SK-N-SH (cell line): ENCODE results near the gene CCDC154. TPM values are rescaled to one million over a fixed set of nuclear protein-coding genes. Genes with fewer than 3 reads are reported as not detected.

ENCODE experiments used
- CTCF ChIA-PET: fragments of 300-600, 350-600 bp; formaldehyde crosslinking; extraction: SDS; loops from one replicate; lab custom pipeline; 2021; lab: Yijun Ruan, JAX
- POLR2A ChIA-PET: fragments of 350-600 bp; sonication (Branson Sonifier 250); formaldehyde crosslinking; extraction: SDS; loops from one replicate; lab custom pipeline; 2020; ENCODE audit warnings: antibody characterized with exemption, inconsistent platforms; lab: Yijun Ruan, JAX
- DNase-seq: peaks from one replicate; pipeline ENCODE4 v3.0.0; 2012
- H2AFZ ChIP-seq: fragments of 200-600 bp; sonication (generic); 2 replicates; pipeline ENCODE4 v1.8.1; 2016; ENCODE audit warnings: antibody characterized with exemption, mild to moderate bottlenecking, low read depth
- H3F3A ChIP-seq: fragments of 200-600 bp; sonication (generic); replicated peaks from 2 replicates; pipeline ENCODE3; 2016; ENCODE audit warnings: antibody characterized with exemption, mild to moderate bottlenecking; ENCODE audit not compliant: insufficient read depth
- H3K27ac ChIP-seq, 2 experiments: fragments of 200-500 bp in 1 of 2; fragments of 200-600 bp in 1 of 2; sonication (Bioruptor generic) in 1 of 2; sonication (generic), shearing (Covaris generic) in 1 of 2; 2 replicates each; pipeline versions ENCODE4 v1.5.1 to v1.6.1; 2014 to 2016; ENCODE audit warnings: low read depth in 2 of 2, inconsistent platforms in 1 of 2, low read length in 1 of 2, mild to moderate bottlenecking in 1 of 2, mixed read lengths in 1 of 2
- H3K27me3 ChIP-seq: fragments of 200-600 bp; sonication (generic), shearing (Covaris generic); 2 replicates; pipeline ENCODE4 v1.6.1; 2016; ENCODE audit warnings: mixed run types; ENCODE audit not compliant: insufficient read depth
- H3K36me3 ChIP-seq, 2 experiments: fragments of 200-500 bp in 1 of 2; fragments of 200-600 bp in 1 of 2; sonication (Bioruptor generic) in 1 of 2; sonication (generic) in 1 of 2; replicated peaks in 1 of 2; 2 replicates each; pipeline versions ENCODE3 to v1.5.1; 2014 to 2016; ENCODE audit warnings: low read length in 1 of 2, mild to moderate bottlenecking in 1 of 2; ENCODE audit not compliant: insufficient read depth in 2 of 2, control insufficient read depth in 1 of 2
- H3K4me1 ChIP-seq, 2 experiments: fragments of 200-500 bp in 1 of 2; fragments of 200-600 bp in 1 of 2; sonication (Bioruptor generic) in 1 of 2; sonication (generic), shearing (Covaris generic) in 1 of 2; 2 replicates each; pipeline versions ENCODE4 v1.5.1 to v1.6.1; 2014 to 2016; ENCODE audit warnings: low read depth in 1 of 2, low read length in 1 of 2, mixed run types in 1 of 2; ENCODE audit not compliant: insufficient read depth in 2 of 2, control insufficient read depth in 1 of 2
- H3K4me2 ChIP-seq: fragments of 200-600 bp; sonication (generic), shearing (Covaris generic); 2 replicates; pipeline ENCODE4 v1.6.1; 2017; ENCODE audit warnings: mixed run types
- H3K4me3 ChIP-seq, 2 experiments: fragments of 200-500 bp in 1 of 2; fragments of 200-600 bp in 1 of 2; sonication (Bioruptor generic) in 1 of 2; sonication (generic), shearing (Covaris generic) in 1 of 2; 2 replicates each; pipeline versions ENCODE4 v1.5.1 to v1.8.1; 2014 to 2016; ENCODE audit warnings: low read depth in 2 of 2, inconsistent platforms in 1 of 2, low read length in 1 of 2, mild to moderate bottlenecking in 1 of 2, mixed read lengths in 1 of 2, moderate library complexity in 1 of 2
- H3K79me2 ChIP-seq: fragments of 200-600 bp; sonication (generic); 2 replicates; pipeline ENCODE4 v1.8.1; 2017; ENCODE audit warnings: mild to moderate bottlenecking; ENCODE audit not compliant: insufficient read depth
- H3K9ac ChIP-seq: fragments of 200-600 bp; sonication (generic); 2 replicates; pipeline ENCODE4 v1.6.1; 2017; ENCODE audit warnings: mixed run types
- H3K9me2 ChIP-seq: fragments of 200-600 bp; sonication (generic); 2 replicates; pipeline ENCODE4 v1.6.1; 2017; ENCODE audit warnings: mixed run types
- H3K9me3 ChIP-seq: fragments of 200-600 bp; sonication (generic); 2 replicates; pipeline ENCODE4 v1.6.1; 2017; ENCODE audit warnings: mixed run types, mild to moderate bottlenecking, moderate library complexity
- H4K20me1 ChIP-seq: fragments of 200-600 bp; sonication (generic); 2 replicates; pipeline ENCODE4 v1.6.1; 2017; ENCODE audit warnings: mild to moderate bottlenecking, mixed run types; ENCODE audit not compliant: insufficient read depth
- CTCF ChIP-seq: fragments of 200-600 bp; sonication (generic); IDR thresholded peaks from 2 replicates; pipeline ENCODE4 v1.6.1; 2017; ENCODE audit warnings: antibody characterized with exemption, mild to moderate bottlenecking, moderate library complexity
- EP300 ChIP-seq, 2 experiments: IDR thresholded peaks; 2 replicates each; pipeline versions ENCODE4 v1.4.0 to v1.6.1; 2012; ENCODE audit warnings: borderline replicate concordance in 1 of 2, low read depth in 1 of 2, low read length in 1 of 2
- EZH2phosphoT487 ChIP-seq: fragments of 200-600 bp; sonication (generic); IDR thresholded peaks from 2 replicates; pipeline ENCODE4 v1.6.1; 2017; ENCODE audit warnings: low read depth, mixed run types, mild to moderate bottlenecking, antibody characterized with exemption, moderate library complexity, borderline replicate concordance
- FOSL2 ChIP-seq: IDR thresholded peaks from 2 replicates; pipeline ENCODE4 v1.4.0; 2012; ENCODE audit warnings: low read depth, mild to moderate bottlenecking, moderate library complexity, borderline replicate concordance
- FOXJ3 ChIP-seq: sonication (generic); formaldehyde crosslinking; IDR thresholded peaks from 2 replicates; pipeline ENCODE4 v1.5.1; 2020; ENCODE audit warnings: mild to moderate bottlenecking, missing genetic modification reagents
- IRF3 ChIP-seq: fragments of 150-350 bp; IDR thresholded peaks from 2 replicates; pipeline ENCODE4 v1.6.1; 2016; ENCODE audit warnings: mild to moderate bottlenecking, low read depth, low read length
- MAX ChIP-seq: IDR thresholded peaks from 2 replicates; pipeline ENCODE4 v1.4.0; 2012; ENCODE audit warnings: low read depth
- PBX3 ChIP-seq: IDR thresholded peaks from 2 replicates; pipeline ENCODE4; 2012
- RAD21 ChIP-seq: IDR thresholded peaks from 2 replicates; pipeline ENCODE4 v1.6.1; 2012; ENCODE audit warnings: mild to moderate bottlenecking, low read length
- RFX5 ChIP-seq: IDR thresholded peaks from 2 replicates; pipeline ENCODE4 v1.6.1; 2012; ENCODE audit warnings: mild to moderate bottlenecking, improper control_type of control experiment, low read length
- RXRA ChIP-seq: IDR thresholded peaks from 2 replicates; pipeline ENCODE4 v1.4.0; 2012; ENCODE audit warnings: low read depth, mild to moderate bottlenecking, borderline replicate concordance
- TCF12 ChIP-seq: IDR thresholded peaks from 2 replicates; pipeline ENCODE4 v1.4.0; 2012
- USF1 ChIP-seq: IDR thresholded peaks from 2 replicates; pipeline ENCODE4 v1.4.0; 2012; ENCODE audit warnings: low read depth, borderline replicate concordance
- ZBTB33 ChIP-seq: IDR thresholded peaks from 2 replicates; pipeline ENCODE4 v1.4.0; 2012; ENCODE audit warnings: low read depth, borderline replicate concordance
- WGBS: methylation state at CpG from one replicate; pipeline ENCODE4 v1.1.6; 2017; ENCODE audit warnings: low lambda C conversion rate; 5-methylcytosine and 5-hydroxymethylcytosine counted together
- polyA plus RNA-seq, 3 experiments: library from polyadenylated mRNA; depleted of rRNA; stranded (reverse); fragments of >200 nt; gene quantifications; 2 replicates each; pipeline ENCODE4 v1.2.3, GENCODE V29; 2012

The CCDC154 gene
- polyA plus RNA-seq, 1 of the 3 experiments (the other 2 are of a cell fraction), result 0.35 TPM

- H3F3A ChIP-seq, result no peaks in the 10 kb centered on the region
- POLR2A ChIA-PET, result no interaction called here
- H3K36me3 ChIP-seq, result peaks cover 0 to 3% of the 10 kb centered on the region in 2 experiments
- no peak overlapping the region for H2AFZ ChIP-seq
- TF ChIP-seq EP300 (IDR thresholded peaks at IDR 0.05; ENCODE audit: borderline replicate concordance in 1 of 2, low read depth in 1 of 2, low read length in 1 of 2) (no peak), MAX (no peak), RFX5 (no peak), RXRA (no peak), IRF3 (no peak), CTCF (no peak), PBX3 (no peak), ZBTB33 (no peak)
- peaks cover 11% of the 10 kb centered on the region; the same call in 1 of the 2 replicates for H4K20me1 ChIP-seq
- DNase-seq, result no peak
- no peaks in the 10 kb centered on the region; a peak in 1 of 4 replicates for H3K4me1 ChIP-seq
- H3K79me2 ChIP-seq, result peaks cover 66% of the 10 kb centered on the region
- no peaks in the 10 kb centered on the region for H3K9me2 ChIP-seq
- 90% methylated on average over 20 of the region's 22 CpGs for WGBS
- H3K27ac ChIP-seq, result no peak overlapping the region
- CTCF ChIA-PET, result no interaction called here
- no peak overlapping the region for H3K4me2 ChIP-seq
- no peak overlapping the region for H3K4me3 ChIP-seq
- no peaks in the 10 kb centered on the region for H3K27me3 ChIP-seq
- no peaks in the 10 kb centered on the region for H3K9me3 ChIP-seq
- no peak overlapping the region for H3K9ac ChIP-seq
These were observed 24.1 kb upstream of the CCDC154 start for GRCh38 chr16:1468426-1468810.

GRCh38 chr16:1466968-1467521 is 22.7 kb upstream of the CCDC154 start:
- WGBS, result 100% methylated on average over 6 of the region's 14 CpGs
- Histone ChIP-seq H3F3A (no peaks in the 10 kb centered on the region), H3K9me3 (no peaks in the 10 kb centered on the region), H3K9ac (no peak overlapping the region), H3K27me3 (no peaks in the 10 kb centered on the region), H3K4me3 (no peak overlapping the region), H3K79me2 (peaks cover 52% of the 10 kb centered on the region; the same call in 1 of the 2 replicates), H2AFZ (no peak overlapping the region), H3K36me3 (peaks cover 0 to 3% of the 10 kb centered on the region in 2 experiments), H4K20me1 (peaks cover 11% of the 10 kb centered on the region; the same call in 1 of the 2 replicates), H3K9me2 (no peaks in the 10 kb centered on the region), H3K27ac (no peak overlapping the region), H3K4me1 (no peaks in the 10 kb centered on the region; a peak in 1 of 4 replicates), H3K4me2 (no peak overlapping the region)
- no peak for DNase-seq
- POLR2A ChIA-PET, result no interaction called here
- TF ChIP-seq EZH2phosphoT487 (no peak), FOSL2 (no peak), USF1 (no peak), TCF12 (no peak), PBX3 (no peak), FOXJ3 (CRISPR knock-in tag) (no peak), CTCF (no peak), EP300 (IDR thresholded peaks at IDR 0.05; ENCODE audit: borderline replicate concordance in 1 of 2, low read depth in 1 of 2, low read length in 1 of 2) (no peak), RAD21 (no peak)
- CTCF ChIA-PET, result no interaction called here
